HS-27A (cell line): ENCODE data around the gene USP47.

Experiments used
- DNase-seq: peaks from one replicate; pipeline ENCODE4 v3.0.0-alpha.2; 2012; ENCODE audit warnings: low read depth, missing footprints

The USP47 gene

DNA sequence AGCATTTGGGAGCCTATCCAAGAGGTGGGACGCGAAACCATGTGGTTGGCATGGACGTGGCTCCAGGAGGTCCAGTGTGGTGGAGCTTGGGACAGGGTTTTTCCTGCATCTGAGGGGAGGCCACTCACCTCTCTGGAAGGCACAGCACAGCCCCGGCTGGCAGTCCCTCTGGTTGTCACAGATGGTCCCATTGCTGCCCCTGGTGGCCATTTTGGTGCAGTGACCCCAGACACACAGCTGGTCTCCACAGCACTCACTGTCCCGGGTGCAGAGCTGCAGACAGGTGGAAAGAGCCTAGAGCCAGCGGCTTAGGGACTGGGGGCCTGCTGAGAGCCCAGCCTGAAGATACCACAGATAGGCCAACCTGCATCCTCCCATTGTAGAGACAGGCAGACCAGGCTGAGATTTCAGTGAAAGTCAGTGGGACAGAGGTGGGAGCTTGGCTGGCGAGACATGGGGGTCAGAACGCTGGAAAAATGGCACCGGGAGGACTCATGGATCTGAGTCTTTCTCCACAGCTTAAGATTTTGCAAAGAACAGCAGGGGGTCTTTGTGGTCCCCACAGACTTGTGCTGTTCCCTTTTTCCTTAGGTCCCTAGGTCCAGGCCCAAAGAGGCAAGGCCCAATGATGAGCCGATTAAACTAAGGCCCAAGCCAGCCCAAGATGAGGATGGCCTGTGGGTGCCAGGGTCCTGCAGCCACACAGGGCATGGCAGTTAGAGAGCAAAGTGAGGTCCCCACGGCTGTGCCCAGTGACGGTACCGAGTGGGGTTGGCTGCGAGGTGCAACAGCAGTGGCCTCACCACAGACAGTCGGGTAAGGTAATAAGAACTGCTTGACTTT is 125.3 kb downstream of the USP47 start:
- DNase-seq: no peak

DNA sequence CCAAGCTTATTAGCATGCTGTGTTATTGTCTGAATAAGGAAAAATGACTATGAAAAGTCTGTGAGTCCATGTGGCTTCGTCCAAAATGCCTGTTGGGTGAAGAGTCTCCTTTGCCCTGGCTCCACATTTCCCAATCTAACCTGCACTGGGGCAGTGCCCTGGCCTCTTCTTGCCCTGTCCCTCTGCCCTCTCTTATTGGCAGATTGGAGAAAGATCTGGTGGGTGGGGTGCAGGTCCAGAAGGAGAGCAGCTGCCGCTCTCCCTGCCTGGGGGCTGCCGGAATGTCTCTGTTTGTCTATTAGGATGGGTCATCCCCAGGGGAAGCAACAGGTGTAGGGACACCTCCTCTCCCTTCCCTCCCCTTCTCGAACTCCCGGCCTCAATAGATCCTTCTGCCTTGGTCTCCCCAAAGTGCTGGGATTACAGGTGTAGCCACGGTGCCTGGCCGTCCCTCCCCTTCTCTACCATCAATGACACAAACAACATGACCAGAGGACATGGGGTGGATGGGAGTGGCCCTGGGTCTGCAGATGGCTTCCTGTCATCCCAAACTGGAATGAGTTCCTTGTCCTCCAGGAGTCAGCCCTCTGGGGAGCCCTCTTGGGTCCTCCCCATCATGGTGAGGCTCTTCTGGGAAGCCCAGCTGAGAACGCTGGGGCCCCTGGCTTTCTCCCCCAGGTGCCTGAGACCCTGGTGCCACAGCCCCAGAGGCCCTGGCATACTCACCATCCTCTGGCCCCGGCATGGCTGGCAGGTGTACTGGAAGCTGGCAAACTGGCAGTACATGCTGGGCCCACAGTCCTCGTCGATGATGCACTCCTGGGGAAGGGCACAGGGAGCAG is 126.1 kb downstream of the USP47 start:
- DNase-seq: no peak

DNA sequence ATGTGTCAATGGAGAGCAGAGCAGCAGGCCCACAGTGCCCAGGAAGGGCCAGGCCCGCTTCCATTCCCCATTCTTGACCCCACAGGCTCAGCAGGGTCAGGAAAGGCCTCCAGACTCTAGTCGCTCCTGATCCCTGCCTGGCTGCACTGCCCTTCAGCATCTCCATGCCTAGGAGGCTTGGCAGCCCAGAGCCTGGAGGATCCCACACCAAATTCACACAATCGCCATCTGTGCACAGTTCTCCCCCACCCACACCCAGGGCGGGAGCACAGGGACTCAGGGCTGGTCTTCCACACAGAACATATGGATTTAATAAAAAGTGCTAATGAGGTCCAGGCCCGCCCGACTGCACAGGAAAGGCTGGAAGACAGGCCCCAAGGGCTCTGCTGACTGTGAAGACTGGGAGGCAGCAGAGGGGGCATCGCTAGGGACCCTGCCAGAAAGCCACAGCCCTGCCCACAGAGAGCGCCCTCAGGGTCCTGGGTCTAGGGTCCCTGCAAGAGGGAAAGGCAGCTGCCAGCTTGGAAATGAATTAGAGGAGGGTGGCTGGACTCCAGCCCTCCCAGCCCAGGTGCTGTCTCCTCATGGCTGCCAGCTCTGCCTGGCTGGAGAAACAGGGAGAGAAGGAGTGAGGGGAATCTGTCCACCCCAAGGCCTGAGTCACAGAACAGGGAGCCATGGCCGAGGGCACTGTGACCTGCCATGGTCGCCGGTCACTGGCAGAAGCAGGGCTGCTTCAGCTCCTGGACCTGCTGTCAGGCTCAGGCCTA is 126.9 kb downstream of the USP47 start:
- DNase-seq: no peak

DNA sequence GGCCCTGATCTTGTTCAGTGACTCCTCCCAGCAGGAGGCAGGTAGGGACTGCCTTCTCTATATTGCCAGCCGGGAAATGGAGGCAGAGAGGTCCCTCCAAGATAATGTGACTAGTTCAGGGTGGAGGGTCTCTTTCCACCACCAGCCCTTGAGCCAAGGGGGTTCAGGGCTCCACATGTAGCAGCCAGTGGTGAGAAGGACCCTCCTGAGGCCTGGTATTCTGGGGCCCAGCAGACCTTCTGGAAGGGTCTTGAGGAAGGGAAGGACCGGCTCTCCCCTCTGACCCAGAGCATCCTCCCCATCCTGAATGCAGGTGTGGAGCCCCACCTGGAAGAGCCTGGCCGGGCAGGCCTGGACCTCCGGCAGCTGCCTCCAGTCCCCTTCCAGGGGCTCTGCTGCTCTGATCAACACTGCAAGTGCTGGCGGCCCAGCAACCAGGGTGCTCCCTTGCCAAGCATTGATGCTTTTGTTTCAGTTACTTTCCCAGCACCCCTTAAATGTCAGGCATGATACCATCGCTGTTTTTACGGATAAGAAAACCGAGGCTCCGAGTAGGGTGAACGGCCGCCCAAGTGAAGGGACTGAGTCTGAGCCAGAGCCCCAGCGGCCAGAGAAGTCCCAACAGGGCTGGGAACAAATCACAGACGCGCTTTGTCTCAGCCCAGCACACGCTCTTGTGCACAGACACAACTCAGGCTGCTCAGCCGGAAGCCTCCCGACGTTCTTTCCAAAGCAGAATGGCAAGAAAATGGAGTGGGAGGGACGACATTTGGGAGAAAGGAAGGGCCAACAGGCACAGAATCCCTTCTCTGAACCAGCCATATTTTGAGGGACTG is 127.8 kb downstream of the USP47 start:
- no peak for DNase-seq

DNA sequence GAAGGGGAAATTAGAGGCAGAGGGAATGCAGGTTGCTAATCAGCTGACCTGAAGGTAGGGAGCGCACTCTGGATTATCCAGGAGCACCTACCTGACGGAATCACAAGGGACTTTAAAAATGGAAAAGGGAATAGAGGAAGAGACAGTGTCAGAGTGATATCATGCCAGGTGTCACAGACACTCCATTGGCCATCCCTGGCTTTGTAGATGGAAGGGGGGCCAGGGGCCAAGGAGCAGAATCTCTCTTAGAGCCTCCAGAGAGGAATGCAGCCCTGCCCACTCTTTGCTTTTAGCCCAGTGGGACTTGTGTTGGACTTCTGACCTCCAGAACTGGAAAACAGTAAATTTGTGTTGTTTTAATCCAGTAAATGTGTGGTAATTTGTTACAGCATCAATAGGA is 128.8 kb downstream of the USP47 start:
- no peak for DNase-seq

DNA sequence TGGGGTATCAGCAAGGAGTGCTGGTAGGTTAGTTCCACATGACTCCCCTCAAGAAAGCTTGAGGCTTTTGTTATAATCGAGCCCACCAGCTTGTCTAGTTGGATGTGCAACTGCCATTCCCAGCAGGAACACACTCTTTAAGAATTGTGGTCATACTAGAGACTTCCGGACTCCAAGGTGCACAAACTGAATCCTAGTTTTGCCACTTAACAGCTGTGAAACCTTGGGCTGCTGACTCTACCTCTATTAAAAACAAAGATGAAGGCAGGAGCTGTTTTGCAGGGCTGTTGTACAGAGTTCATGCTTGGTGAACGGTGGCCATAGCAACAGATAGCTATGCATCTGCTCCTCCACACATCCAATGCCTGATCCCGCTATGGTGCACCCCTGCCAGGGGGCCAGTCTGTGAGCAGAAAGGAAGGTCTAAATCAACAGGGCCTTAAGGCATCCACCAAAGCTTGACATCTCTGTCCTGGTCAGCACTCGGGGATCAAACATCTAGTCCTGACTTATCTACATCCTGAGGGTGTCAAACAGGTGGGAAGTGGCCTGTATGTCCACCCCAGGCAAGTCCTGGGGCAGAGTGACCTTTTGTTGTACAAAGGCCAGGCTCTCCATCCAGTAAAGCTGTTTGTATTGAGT is 130.3 kb downstream of the USP47 start:
- no peak for DNase-seq

DNA sequence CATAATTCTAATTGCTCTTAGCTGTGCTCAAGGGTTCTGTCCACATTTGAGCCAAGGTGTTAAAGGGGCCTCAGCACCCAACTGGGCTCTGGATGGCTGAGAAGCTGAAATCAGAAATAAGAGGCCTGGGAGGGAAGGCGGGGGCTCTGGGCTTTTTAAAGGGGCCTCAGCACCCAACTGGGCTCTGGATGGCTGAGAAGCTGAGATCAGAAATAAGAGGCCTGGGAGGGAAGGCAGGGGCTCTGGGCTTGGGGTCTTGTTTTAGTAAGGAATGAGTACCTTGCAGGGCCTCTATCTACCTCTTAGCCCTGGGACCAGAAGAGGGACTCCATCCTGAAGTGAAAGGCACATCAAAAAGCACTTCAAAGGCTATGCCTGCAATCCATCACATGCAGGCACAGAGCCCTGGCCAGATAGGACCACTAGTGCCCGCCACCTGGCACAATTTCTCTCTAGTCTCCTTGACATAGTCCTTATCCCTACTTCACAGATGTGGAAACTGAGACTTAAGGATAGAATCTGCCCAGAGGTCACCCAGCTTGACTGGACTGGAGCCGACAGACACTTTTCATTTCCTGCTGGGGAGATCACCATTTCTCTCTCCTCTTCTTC is 131.1 kb downstream of the USP47 start:
- no peak for DNase-seq

DNA sequence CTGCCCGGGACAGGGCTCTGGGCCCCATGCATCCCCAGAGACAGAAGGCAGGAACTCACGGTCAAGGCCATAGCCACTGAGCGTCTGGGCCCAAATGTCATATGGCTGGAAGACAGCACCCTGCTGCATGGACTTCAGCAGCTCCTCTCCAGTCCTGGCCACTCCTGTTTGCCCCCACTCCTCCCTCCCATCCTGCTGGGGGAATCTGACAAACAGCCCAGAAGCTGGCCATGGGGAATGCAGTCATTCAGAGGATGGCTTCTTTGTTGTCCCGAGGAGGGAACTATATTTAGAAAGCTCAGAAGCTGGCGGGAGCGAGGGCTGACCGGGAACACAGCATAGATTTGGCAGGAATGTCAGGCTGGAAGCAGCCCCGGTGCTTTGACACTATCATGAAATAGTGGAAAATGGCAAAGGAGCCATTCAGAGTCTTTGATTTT is 131.6 kb downstream of the USP47 start:
- DNase-seq: no peak

DNA sequence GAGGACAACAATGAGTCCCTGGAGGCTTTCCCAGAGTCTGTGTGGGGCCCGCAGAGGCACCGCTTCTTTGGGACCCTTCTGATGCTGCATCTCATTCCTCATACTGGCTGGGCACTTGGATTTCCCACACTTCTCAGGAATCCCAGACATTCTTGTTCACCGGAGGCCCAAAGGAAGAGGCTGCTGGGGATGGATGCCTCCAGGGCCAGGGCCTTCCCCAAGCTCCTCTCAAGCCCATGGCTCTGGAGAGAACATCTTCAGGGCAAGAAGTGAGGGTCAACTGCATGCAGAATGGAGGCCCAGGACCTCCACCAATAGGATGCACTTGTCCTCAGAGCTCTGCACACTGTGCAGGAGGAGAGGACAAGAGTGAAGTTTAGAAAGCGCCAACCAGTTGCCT is 132.1 kb downstream of the USP47 start:
- no peak for DNase-seq

DNA sequence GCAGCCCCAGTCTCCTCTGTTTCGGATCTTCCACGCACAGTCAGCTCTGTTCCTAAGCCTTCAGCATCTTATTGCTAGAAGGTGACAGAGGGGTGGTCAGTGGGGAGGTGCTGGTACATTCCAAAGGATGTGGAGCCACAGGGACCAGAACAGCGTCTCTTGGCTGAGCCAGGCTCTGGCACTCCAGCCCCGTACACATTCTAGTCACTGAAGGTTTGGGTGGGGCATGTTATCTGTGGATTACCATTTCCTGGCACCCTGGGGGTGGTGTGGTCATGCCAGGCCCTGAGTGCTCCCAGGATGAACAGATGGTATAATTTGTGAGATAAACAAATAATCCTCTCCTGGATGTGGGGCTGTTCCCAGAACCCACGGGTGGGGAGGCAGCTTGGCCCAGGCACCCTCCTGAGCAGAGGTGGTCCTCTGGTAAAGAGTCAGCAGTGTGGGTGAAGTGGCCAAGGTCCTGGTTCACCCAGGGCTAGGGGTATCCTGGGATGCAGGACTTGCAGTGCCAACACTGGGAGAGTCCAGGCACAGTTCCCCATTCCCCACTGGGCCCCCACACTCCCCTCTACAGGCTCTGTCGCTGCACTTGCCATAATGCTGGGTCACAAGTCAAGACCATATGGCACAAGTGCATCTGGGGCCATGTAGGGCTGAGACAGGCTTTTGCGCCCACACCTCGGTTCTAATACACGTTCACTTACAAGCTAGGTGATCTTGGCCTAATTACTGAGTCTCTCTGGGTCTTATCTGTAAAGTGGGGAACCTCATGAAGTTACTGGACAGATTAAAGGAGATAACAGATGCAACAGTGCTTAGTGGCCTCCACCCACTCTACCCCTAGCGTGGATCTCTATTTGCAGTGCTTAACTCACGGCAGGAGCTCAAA is 133.7 kb downstream of the USP47 start:
- no peak for DNase-seq

DNA sequence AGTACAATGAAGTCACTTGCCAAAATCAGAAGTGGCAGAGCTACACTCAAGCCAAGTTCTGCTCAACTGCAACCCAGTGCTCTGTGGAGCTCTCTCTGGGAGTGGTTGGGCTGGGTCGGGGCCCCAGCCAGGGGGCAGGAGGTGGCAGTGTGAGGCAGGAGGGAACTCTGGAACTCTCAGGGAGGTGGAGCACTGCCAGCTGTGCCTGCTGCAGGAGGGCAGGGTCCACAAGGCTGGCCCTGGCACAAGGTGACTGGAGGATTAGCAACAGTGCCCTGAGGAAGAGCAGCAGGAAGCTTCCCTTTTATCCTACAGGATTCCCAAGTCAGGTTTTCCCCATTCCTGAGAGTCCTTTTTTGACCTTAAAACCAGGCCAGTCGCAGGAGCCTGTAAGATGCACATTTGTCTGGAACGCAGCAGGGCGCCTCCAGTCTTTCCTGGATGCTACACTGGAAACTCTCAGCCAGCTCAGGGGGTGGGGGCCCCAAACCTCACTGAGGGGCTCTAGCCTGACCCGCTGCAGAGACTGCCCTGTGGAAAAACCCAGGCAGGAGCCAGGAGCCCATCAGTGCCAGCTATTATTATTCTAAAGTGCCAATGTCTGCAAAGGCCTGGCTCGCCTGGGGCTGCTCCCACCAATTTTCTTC is 134.8 kb downstream of the USP47 start:
- DNase-seq: no peak

DNA sequence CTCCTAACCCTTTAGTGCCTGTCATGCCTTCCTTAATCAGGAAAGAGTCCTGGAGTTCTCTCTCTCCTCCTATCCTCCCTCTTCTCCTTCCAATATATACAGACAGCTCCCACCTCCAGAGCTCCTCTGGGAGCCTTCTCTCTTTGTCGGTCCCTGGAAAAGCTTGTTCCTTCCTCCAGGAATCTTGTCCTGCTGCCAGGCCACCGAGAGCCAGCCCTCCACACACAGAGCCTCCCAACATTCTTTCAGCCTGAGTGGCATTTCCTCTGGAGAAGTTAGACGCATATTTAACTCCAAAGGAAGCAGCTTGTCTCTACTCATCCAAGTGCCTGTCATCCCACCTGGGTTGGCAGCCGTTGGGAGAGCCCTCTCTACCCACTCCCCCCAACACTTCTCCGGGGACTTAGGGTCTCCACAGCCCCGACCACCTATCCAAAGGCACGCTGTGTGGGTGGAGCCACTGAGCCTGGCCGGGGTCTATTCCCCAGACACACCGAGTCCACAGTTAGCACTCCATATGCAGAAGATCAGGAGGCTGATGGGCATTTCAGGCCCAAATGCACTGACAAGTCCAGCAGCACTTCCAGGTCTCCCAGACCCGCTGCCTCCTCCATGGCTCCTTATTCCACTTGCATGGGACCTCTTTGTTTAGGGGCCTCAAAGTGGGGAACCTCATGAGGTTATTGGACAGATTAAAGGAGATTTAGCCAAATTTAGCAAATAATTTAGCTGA is 135.6 kb downstream of the USP47 start:
- peak; percentile 95 for DNase-seq

DNA sequence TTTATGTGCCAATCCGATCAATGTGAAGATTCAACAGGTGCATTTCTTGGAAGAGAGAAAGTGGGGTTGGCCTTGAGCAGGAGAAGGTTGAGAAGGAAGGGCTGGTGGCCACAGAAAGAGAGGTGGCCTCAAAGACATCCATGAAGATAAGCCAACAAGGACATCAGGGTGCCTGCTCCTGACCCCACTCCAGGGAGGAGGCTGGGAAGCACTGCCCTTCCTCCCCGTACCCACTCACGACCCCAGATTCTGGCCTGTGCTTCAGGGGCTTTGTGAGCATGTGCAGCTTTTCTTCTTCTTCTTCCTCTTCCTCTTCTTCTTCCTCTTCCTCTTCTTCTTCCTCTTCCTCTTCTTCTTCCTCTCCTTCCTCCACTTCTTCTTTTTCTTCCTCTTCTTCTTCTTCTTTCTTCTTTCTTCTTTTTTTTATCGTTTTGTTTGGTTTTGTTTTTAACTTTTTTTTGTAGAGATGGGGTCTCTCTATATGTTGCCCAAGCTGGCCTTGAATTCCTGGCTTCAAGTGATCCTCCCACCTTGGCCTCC is 136.4 kb downstream of the USP47 start:
- DNase-seq: no peak

DNA sequence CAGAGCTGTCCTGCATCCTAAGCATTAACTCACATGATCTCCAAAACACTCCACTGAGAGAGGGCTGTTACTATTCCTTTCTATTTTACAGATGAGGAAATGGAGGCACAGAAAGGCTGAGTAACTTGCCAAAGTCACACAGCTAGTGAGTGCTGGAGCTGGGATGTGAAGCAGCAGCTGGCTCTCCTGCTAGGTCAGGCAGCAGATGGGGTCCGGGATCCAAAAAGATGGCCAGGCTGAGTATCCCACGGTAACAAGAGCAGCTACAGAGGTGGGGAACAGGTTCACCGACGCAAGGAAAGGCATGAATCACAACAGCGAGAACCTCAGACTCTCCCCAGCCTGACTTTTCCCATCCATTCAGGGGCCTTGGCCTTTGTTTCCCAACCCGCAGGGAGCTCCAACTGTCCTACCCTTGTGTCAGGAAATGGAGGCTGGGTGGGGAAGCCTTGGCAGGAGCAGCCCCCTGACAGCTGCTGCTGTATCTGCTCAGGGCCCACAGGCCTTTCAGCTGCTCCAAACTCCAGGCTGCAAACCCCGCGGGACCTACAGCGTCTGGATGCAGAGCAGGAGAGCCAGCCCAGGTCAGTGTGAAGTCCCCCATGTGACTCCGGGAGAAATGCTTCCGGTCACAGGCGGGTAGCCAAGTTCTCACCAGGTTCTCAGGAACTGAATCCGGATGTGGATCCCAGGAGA is 137.2 kb downstream of the USP47 start:
- no peak for DNase-seq

DNA sequence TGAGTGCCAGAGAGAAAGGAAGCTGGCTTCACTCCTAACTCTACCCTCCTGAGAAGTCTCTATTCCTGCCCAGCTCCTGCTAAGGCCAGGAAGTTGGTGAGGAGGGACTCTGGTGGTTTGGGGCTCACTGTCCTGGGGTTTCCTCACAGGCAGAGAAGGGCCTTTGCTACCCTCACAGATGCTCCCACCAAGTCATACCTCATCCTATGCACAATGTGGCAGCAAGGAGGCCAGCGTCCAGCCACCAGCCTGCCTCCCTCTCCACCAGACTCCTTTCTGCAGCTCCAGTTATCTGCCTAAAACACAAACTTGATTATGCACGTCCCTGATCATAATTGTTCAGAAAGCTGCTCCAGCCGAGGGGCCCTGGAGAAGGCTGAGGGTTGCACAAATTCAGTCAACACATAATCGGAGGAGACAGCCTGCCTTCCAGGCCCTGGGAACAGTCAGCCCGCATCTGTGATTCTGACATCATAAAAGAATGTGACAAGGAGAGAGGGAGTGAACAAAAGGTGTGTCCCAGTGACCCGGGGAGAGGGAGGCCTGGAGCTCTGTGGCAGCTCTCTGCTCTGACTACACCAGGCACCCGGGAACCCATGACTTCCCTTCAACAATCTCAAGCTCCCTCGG is 137.8 kb downstream of the USP47 start:
- no peak for DNase-seq

DNA sequence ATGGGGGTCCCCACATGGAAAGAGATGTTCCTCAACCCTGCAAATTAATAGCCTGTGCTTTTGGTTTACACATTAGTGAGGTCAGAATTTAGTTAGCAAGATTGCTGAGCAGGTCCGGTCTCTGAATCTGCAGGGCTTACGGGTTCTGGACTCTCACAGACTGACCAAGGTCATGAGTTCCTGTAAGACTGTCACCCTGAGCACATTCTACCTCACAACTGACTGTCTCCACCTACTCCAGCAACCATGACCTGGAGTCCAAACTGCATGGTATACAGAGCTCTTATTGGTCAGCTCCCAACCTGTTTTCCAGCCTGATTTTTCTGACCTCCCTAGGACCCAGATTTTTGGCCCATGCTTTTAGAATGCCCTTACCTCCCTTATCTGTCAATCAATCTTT is 138.4 kb downstream of the USP47 start:
- DNase-seq: no peak

DNA sequence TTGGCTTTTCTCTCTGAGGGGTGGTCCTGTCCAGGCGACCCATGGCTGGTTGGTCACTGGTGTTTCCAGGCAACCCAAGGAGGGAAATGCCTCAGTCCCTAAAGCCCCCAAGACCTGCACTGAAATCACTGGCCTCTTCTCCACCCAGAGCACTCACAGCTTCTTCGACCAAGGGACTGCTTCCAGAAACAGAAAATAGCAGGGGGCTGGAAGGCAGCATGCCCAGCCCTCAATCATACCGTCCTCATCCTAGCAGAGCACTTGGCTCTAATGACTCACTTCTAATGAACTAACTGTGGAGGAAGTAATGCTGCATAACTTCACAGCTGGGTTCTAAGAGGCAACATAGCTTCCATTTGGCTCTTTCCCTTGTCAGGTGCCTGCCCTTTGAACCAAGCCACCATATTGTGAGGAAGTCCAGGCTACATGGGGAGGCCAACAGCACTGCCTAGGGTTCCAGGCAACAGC is 139.1 kb downstream of the USP47 start:
- no peak for DNase-seq
